ENCODE data around the gene CEP20. TPM values are rescaled to one million over a fixed set of nuclear protein-coding genes. Genes with fewer than 3 reads are reported as not detected.

CEP20 gene
- total and polyA plus RNA-seq, 10 of the 15 experiments (the other 5 are each of a cell fraction or from before 2014, with no cell fraction given), result 33.4 to 57.8 (median 52.6) TPM

DNA sequence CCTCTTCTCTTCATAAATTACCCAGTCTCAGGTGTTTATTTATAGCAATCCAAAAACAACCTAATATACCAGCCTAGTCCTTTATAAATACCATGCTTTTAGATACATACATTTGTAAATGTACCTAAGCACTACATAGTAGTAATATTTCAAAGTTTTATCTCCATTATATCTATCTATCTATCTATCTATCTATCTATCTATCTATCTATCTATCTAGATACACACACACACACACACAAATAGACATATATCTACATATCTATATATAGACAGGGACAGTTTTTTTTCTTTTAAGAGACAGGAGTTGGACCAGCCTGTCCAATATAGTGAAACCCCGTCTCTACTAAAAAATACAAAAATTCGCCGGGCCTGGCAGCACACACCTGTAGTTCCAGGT, 5.8 kb downstream of the CEP20 start:
- Histone ChIP-seq H3K4me2 (ENCODE audit: control insufficient read depth, insufficient read depth) (no peak overlapping the region), H3K9ac (ENCODE audit: control insufficient read depth, insufficient read depth, low read length) (no peak overlapping the region), H3K27ac (ENCODE audit: control insufficient read depth, insufficient read depth) (no peak overlapping the region), H3K9me3 (replicated peaks; ENCODE audit: control insufficient read depth, insufficient read depth, low read length) (no peaks in the 10 kb centered on the region), H3K79me2 (ENCODE audit: control insufficient read depth, insufficient read depth, low read length) (peaks cover 26% of the 10 kb centered on the region), H3K4me1 (ENCODE audit: control insufficient read depth, insufficient read depth, low read length) (peaks cover 7% of the 10 kb centered on the region; the same call in 1 of the 2 replicates), H2AFZ (ENCODE audit: control insufficient read depth, low read depth, low read length) (no peak overlapping the region), H3K4me3 (no peak overlapping the region), H3K36me3 (ENCODE audit: control insufficient read depth in 2 of 2, insufficient read depth in 2 of 2, low read length in 1 of 2) (peaks cover 3 to 6% of the 10 kb centered on the region in 2 experiments), H3K27me3 (replicated peaks in 1 of 2; ENCODE audit: control insufficient read depth in 2 of 2, insufficient read depth in 2 of 2, low read length in 1 of 2) (no peaks in the 10 kb centered on the region), H4K20me1 (ENCODE audit: control insufficient read depth, insufficient read depth) (no peaks in the 10 kb centered on the region)
- DNase-seq (ENCODE audit: low read depth, low spot score) (no peak), FAIRE-seq (no peak), ATAC-seq (no peak)
- no peak for TF ChIP-seq MEF2A (IDR thresholded peaks at IDR 0.05; ENCODE audit: insufficient read depth, low read depth, low read length)
- TF ChIP-seq KAT2A (conservative IDR thresholded peaks at IDR 0.05; ENCODE audit: control insufficient read depth, low read depth, low read length), result no peak
- TF ChIP-seq TAF1 (IDR thresholded peaks at IDR 0.05; ENCODE audit: borderline replicate concordance, low read depth, low read length), result no peak
- no peak for TF ChIP-seq TCF12 (IDR thresholded peaks at IDR 0.05; ENCODE audit: low read depth, low read length)
- no peak for TF ChIP-seq SREBF1 (IDR thresholded peaks at IDR 0.05; ENCODE audit: low read length)
- TF ChIP-seq CHD1 (IDR thresholded peaks at IDR 0.05; ENCODE audit: low read depth, low read length), result no peak
- no peak for TF ChIP-seq CREM (IDR thresholded peaks at IDR 0.05; ENCODE audit: low read depth)
- no peak for TF ChIP-seq SUPT20H (IDR thresholded peaks at IDR 0.05; ENCODE audit: borderline replicate concordance, control insufficient read depth, low read depth, low read length)
- no peak for TF ChIP-seq POLR2A (IDR thresholded peaks at IDR 0.05; ENCODE audit: low read depth, low read length)
- TF ChIP-seq TARDBP (IDR thresholded peaks at IDR 0.05; ENCODE audit: borderline replicate concordance), result no peak
- no peak for TF ChIP-seq RB1 (IDR thresholded peaks at IDR 0.05; ENCODE audit: borderline replicate concordance)
- TF ChIP-seq CEBPZ (IDR thresholded peaks at IDR 0.05; ENCODE audit: low read depth, low read length), result no peak
- no peak for TF ChIP-seq ZZZ3 (IDR thresholded peaks at IDR 0.05; ENCODE audit: control insufficient read depth, insufficient read length, low read depth)
- TF ChIP-seq SP1 (IDR thresholded peaks at IDR 0.05; ENCODE audit: low read depth, low read length), result no peak
- no peak for TF ChIP-seq NR2F1 (conservative IDR thresholded peaks at IDR 0.05)
- TF ChIP-seq HDAC6 (IDR thresholded peaks at IDR 0.05; ENCODE audit: unreplicated experiment), result no peak
- TF ChIP-seq, protein P1, sequence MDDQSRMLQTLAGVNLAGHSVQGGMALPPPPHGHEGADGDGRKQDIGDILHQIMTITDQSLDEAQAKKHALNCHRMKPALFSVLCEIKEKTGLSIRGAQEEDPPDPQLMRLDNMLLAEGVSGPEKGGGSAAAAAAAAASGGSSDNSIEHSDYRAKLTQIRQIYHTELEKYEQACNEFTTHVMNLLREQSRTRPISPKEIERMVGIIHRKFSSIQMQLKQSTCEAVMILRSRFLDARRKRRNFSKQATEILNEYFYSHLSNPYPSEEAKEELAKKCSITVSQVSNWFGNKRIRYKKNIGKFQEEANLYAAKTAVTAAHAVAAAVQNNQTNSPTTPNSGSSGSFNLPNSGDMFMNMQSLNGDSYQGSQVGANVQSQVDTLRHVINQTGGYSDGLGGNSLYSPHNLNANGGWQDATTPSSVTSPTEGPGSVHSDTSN (IDR thresholded peaks at IDR 0.05; ENCODE audit: insufficient replicate concordance, low read depth, low read length), result no peak
- SMC1A ChIA-PET (ENCODE audit: uncharacterized antibody, unreplicated experiment), result interaction anchor here (2.0 kb wide), 1 partner anchor 9 kb away, joined by 6 read pairs; no protein-coding TSS in a partner anchor
- no TSS peak for BruUV-seq (replicated peaks)
- POLR2A ChIA-PET, result no interaction called here
- RAD21 ChIA-PET (ENCODE audit: unreplicated experiment), result no interaction called here
- in situ Hi-C loops (cut with MboI) (no loop called here), intact Hi-C loops (cut with micrococcal nuclease; ENCODE audit: unreplicated experiment) (loop anchor here (10.0 kb wide), 1 partner anchor 152 kb away; no protein-coding TSS in a partner anchor)
- CTCF ChIA-PET, result interaction anchor here (2.1 kb wide), 1 partner anchor 8 kb away, joined by 12 read pairs; no protein-coding TSS in a partner anchor
- 97% methylated on average over 3 of the region's 3 CpGs for WGBS (ENCODE audit: insufficient coverage, insufficient replicate concordance, low lambda C conversion rate, missing lambda C conversion rate)
